ENCODE results near the gene RHOBTB1.

Gene RHOBTB1

DNA sequence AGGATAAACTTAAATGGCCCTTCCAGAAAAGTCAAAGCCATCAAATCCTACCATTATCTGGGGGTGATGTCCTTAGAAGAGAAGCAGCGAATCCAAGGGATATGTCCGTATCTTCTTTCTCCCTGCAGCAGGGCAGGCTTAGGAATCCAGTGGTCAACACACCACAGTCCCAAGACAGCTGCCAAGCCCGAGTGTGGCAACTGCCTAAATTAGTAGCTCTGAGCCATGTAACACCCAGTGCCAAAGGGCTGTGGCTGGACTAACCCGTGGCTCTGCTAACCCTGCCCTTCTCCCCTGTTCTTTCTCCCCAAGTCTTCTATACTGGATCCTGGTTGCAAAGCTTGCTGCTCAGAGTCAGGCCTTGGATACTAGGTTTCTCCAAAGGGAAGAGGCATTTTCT, 90.9 kb downstream of the RHOBTB1 start:
- H3K27ac ChIP-seq = no peak overlapping the region
- TF ChIP-seq CTCF (IDR thresholded peaks at IDR 0.05) (no peak), ZFX (IDR thresholded peaks at IDR 0.05; ENCODE audit: borderline replicate concordance) (no peak)

GRCh38 chr10:60849740-60850139, 94.2 kb downstream of the RHOBTB1 start:
- no peak overlapping the region for H3K27ac ChIP-seq

GRCh38 chr10:60849217-60849616, 94.8 kb downstream of the RHOBTB1 start:
- no peak for TF ChIP-seq ZFX (IDR thresholded peaks at IDR 0.05; ENCODE audit: borderline replicate concordance)
- TF ChIP-seq CTCF (IDR thresholded peaks at IDR 0.05) = no peak
- no peak overlapping the region for H3K27ac ChIP-seq

More at GRCh38 chr10:60849740-60850139, 94.2 kb downstream of the RHOBTB1 start:
- no peak for TF ChIP-seq ZFX (IDR thresholded peaks at IDR 0.05; ENCODE audit: borderline replicate concordance)
- no peak for TF ChIP-seq CTCF (IDR thresholded peaks at IDR 0.05)

- H3K27ac ChIP-seq = no peak overlapping the region
- TF ChIP-seq ZFX (IDR thresholded peaks at IDR 0.05; ENCODE audit: borderline replicate concordance) = no peak
- TF ChIP-seq CTCF (IDR thresholded peaks at IDR 0.05) = no peak
Observed at GRCh38 chr10:60848680-60849079, 95.3 kb downstream of the RHOBTB1 start.

GRCh38 chr10:60848126-60848525, 95.9 kb downstream of the RHOBTB1 start:
- no peak overlapping the region for H3K27ac ChIP-seq

GRCh38 chr10:60846173-60846572, 97.8 kb downstream of the RHOBTB1 start:
- no peak overlapping the region for H3K27ac ChIP-seq
- no peak for TF ChIP-seq ZFX (IDR thresholded peaks at IDR 0.05; ENCODE audit: borderline replicate concordance)
- no peak for TF ChIP-seq CTCF (IDR thresholded peaks at IDR 0.05)

More at GRCh38 chr10:60848126-60848525, 95.9 kb downstream of the RHOBTB1 start:
- no peak for TF ChIP-seq CTCF (IDR thresholded peaks at IDR 0.05)
- TF ChIP-seq ZFX (IDR thresholded peaks at IDR 0.05; ENCODE audit: borderline replicate concordance) = no peak

GRCh38 chr10:60845038-60845437, 98.9 kb downstream of the RHOBTB1 start:
- TF ChIP-seq CTCF (IDR thresholded peaks at IDR 0.05) (no peak), ZFX (IDR thresholded peaks at IDR 0.05; ENCODE audit: borderline replicate concordance) (no peak)
- no peak overlapping the region for H3K27ac ChIP-seq

Measured in 22Rv1 (cell line).